ENCODE results near the gene TMEM219. TPM values are rescaled to one million over a fixed set of nuclear protein-coding genes. Genes with fewer than 3 reads are reported as not detected.

Gene TMEM219
- total and polyA plus RNA-seq, 9 of the 15 experiments (the other 6 are each of a cell fraction or from before 2014, with no cell fraction given) = 35.3 to 62.8 (median 55.5) TPM

- CTCF ChIA-PET (ENCODE audit: low intra/inter-chr PET ratio) = interaction anchor here (0.6 kb wide), 1 partner anchor 85 kb away, joined by 3 read pairs; no protein-coding TSS in a partner anchor
- no peak overlapping the region for H3K27ac ChIP-seq (ENCODE audit: extremely low read depth, low read depth, low read length)
- no peaks in the 10 kb centered on the region for H3K27me3 ChIP-seq (ENCODE audit: control insufficient read depth in 2 of 2, insufficient read depth in 2 of 2, low read length in 2 of 2)
- H3K9me3 ChIP-seq (replicated peaks; ENCODE audit: control insufficient read depth, insufficient read depth, low read depth, low read length) = no peaks in the 10 kb centered on the region
- H3K9me1 ChIP-seq (ENCODE audit: control insufficient read depth, insufficient read depth, low read length) = no peaks in the 10 kb centered on the region
- in situ Hi-C loops (cut with MboI) = no loop called here
- peaks cover 23% of the 10 kb centered on the region; the same call in 2 of the 3 replicates for H3K36me3 ChIP-seq (ENCODE audit: control insufficient read depth, insufficient read depth, low read length)
- BruUV-seq (replicated peaks) = no TSS peak
- 0 out of 2 replicates have a peak, but pooled peaks have one; percentile 17 for TF ChIP-seq RBFOX2 (IDR thresholded peaks at IDR 0.05; ENCODE audit: low read depth, low read length)
- TF ChIP-seq ZBTB33 (CRISPR knock-in tag; IDR thresholded peaks at IDR 0.05) = peak; percentile 61; the same call in 1 of the 2 replicates
- TF ChIP-seq ZNF232 (CRISPR knock-in tag; IDR thresholded peaks at IDR 0.05) = no peak
- WGBS (ENCODE audit: insufficient coverage, low coverage, missing lambda C conversion rate) = 81% methylated on average over 16 of the region's 19 CpGs
- peaks cover 0 to 58% of the 10 kb centered on the region in 2 experiments; a peak in 2 of 5 replicates for H3K4me1 ChIP-seq (replicated peaks in 1 of 2; ENCODE audit: control insufficient read depth in 2 of 2, insufficient read depth in 2 of 2, low read length in 2 of 2)
- POLR2A ChIA-PET = interaction anchor here (0.5 to 0.6 kb wide), 2 partner anchors 12 to 63 kb away, joined by 3 read pairs; partner anchors contain the start of gene ALDOA
- FAIRE-seq (no peak), ATAC-seq (no peak), DNase-seq (ENCODE audit: extremely low read depth in 1 of 4, low spot score in 3 of 4) (no peak)
- intact Hi-C loops (cut with micrococcal nuclease) = no loop called here
- H3K9ac ChIP-seq (ENCODE audit: insufficient read depth in 1 of 2, low read depth in 2 of 2, low read length in 2 of 2) = peak overlapping the region in 1 of 2 experiments; percentile 71; a peak in 2 of 4 replicates
- no peak overlapping the region for H3K4me2 ChIP-seq (ENCODE audit: insufficient read depth, low read length)
- H3K79me2 ChIP-seq (ENCODE audit: control insufficient read depth, insufficient read depth, low read length) = no peaks in the 10 kb centered on the region
- H4K20me1 ChIP-seq (replicated peaks; ENCODE audit: control insufficient read depth, insufficient read depth, low read length) = 0 out of 2 replicates have a peak, but pooled peaks cover 5% of the 10 kb centered on the region
- H3K4me3 ChIP-seq = no peak overlapping the region
- H2AFZ ChIP-seq (ENCODE audit: low read depth, low read length) = no peak overlapping the region
These were observed 40.9 kb downstream of the TMEM219 start for GRCh38 chr16:30002614-30003346.
